SK-N-SH treated with all-trans-retinoic acid at 6 μM for 48 hours (cell line): ENCODE measurements around the gene PARVG.

Experiments
- ATAC-seq: fragments of 200-7000 bp; cut with Tn5 transposase; 3 replicates; pipeline ENCODE4 v1.9.1; 2020; ENCODE audit warnings: mild to moderate bottlenecking, moderate library complexity
- CSDC2 ChIP-seq: fragments of 250-450 bp; sonication (Bioruptor Pico); IDR thresholded peaks from 2 replicates; pipeline ENCODE4 v1.5.0; 2020; ENCODE audit warnings: mild to moderate bottlenecking, moderate library complexity
- CSRNP3 ChIP-seq: fragments of 250-450 bp; sonication (Bioruptor Pico); IDR thresholded peaks from 2 replicates; pipeline ENCODE4 v1.5.1; 2021; ENCODE audit warnings: mild to moderate bottlenecking, moderate library complexity
- PPARA ChIP-seq: fragments of 250-450 bp; sonication (Bioruptor Pico); IDR thresholded peaks from 2 replicates; pipeline ENCODE4 v1.5.0; 2020; ENCODE audit warnings: mild to moderate bottlenecking, borderline replicate concordance
- RARB ChIP-seq: fragments of 250-450 bp; sonication (Bioruptor Pico); IDR thresholded peaks from 2 replicates; pipeline ENCODE4 v1.8.0; 2021; ENCODE audit warnings: mild to moderate bottlenecking, moderate library complexity
- TCF4 ChIP-seq: fragments of 250-450 bp; sonication (Bioruptor Pico); IDR thresholded peaks from 2 replicates; pipeline ENCODE4 v1.8.0; 2021; ENCODE audit warnings: mild to moderate bottlenecking, moderate library complexity, borderline replicate concordance
- TSHZ2 ChIP-seq: fragments of 250-450 bp; sonication (Bioruptor Pico); IDR thresholded peaks from 2 replicates; pipeline ENCODE4 v1.5.0; 2020; ENCODE audit warnings: mild to moderate bottlenecking, moderate library complexity
- ZFP3 ChIP-seq: fragments of 250-450 bp; sonication (Bioruptor Pico); IDR thresholded peaks from 2 replicates; pipeline ENCODE4 v1.5.0; 2020; ENCODE audit warnings: mild to moderate bottlenecking, moderate library complexity
- ZNF8 ChIP-seq: fragments of 450-650 bp; formaldehyde crosslinking; IDR thresholded peaks from 2 replicates; pipeline ENCODE4 v1.5.0; 2020; ENCODE audit warnings: mild to moderate bottlenecking, moderate library complexity

The PARVG gene

GRCh38 chr22:44256085-44256484 lies 75.4 kb downstream of the PARVG start (continued):
- no peak for TF ChIP-seq CSRNP3
- TF ChIP-seq ZFP3, result no peak
- no peak for TF ChIP-seq CSDC2 (CRISPR knock-in tag)
- TF ChIP-seq, all 23 proteins: peak for 0

GRCh38 chr22:44256556-44257485 lies 76.1 kb downstream of the PARVG start:
- TF ChIP-seq RARB (CRISPR knock-in tag) (no peak), TCF4 (CRISPR knock-in tag) (peak; percentile 58; the same call in 1 of the 2 replicates), ZNF8 (CRISPR knock-in tag) (no peak), PPARA (CRISPR knock-in tag) (no peak), TSHZ2 (CRISPR knock-in tag) (no peak)
- ATAC-seq, result no peak
